Activated CD4-positive, alpha-beta T cell treated with anti-CD3 and anti-CD28 coated beads, Interleukin-2, amount 50 U/mL, for 16 hours (primary cell): ENCODE results near the gene SLC45A1.

Source experiments
- DNase-seq: peaks from one replicate; pipeline ENCODE4 v3.0.0-alpha.2; 2020

The SLC45A1 gene

DNA sequence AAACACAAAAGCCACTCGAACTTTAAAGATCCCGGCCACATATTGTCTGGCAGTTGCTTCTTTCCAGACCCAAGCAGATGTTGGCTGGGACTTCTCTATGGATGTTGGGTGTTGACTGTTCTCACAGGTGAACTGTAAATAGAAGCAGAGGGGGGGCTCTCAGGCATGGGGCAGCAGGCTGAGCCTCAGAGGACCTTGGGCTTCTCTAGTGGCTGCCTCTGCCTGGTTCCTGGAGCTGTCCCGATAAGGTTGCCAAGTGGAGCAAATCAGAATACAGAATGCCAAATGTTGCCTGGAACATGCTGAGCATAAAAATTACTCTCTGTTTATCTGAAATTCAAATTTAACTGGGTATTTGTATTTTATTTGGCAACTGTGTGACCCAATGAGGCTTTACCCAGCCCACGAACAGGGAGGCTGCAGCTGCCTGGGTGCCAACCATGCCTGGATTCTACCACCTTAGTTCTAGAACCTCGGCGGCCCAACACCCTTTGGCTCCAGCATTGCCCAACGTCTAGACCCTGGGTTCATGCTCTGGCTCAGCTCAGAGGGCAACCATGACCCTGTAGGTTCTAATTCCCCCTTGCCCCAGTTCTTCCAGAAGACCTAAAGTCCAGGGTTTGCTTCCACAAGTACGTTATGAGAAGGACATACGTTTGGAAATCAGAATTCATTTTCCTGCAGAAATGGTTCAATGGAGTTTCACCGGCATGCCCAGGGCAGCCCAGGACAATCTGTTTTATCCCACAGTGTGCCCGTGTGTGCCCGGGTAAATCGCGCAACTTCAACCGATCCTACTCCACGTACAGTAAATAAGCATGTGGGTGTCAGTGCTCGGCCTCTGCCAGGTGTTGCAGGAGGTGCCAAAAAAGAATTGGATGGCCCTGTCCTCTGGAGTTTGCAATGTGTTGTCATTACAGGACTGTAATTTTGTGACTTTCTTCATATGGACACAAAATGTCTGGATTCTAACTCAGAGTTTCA lies 5.4 kb upstream of the SLC45A1 start:
- no peak for DNase-seq

DNA sequence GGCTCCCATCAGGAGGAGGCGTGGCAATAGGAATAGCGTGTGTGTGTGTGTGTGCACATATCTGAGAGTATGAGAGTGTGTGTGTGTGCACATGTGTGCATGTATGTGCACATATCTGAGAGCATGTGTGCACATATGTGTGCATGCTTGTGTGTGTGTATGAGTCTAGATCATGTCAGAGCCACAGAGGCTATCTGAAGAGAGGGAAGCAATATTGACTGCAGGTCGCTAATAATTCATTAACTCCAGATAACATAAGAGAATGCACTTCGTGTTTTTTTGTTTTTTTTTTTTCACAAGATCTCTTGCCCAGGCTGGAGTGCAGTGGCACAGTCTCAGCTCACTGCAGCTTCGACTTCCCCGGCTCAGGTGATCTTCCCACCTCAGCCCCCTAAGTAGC lies 4.7 kb upstream of the SLC45A1 start:
- no peak for DNase-seq

DNA sequence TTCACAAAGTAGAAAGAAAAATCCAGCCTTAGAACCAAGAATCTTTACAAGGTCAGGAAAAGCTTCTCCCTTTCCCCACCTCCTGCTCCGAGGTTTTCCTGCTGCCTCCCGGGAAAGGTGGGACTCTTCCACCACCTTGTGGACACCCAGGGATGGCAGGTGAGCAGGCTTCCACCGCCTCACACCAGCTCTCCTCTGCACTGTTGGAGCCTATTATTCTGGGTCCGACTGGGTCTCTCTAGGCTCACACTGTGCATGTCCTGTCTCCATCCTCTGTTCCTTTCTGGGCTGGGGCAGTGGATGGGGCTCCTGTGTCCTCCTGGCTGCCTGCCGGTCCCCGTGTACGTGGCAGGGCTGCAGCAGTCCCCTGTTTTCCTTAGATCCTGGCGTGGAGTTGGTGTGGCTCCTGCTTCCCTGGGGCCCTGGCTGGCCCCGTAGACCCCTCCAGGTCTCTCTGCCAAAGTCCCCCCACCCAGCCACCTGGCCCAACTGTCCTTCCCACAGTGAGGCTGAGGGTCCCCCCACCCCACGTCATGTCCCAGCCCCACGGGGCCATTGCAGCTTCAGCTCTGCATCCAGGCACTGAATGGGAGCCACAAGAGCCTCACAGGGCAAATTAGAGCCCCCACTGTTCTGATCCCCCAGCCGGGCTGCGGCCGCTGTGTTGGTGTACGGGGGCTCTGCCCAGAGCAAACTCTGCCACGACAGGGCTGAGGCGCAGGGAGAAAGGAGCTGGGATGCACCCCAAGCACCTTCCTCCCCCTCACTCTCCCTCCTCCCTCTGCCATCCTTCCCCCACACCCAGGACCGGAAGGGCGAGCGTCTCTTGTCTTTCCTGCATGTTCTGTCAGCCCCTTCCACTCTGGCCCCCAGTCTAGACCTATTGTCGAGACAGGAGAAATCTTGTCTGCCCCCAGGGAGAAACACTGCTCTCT lies 3.3 kb upstream of the SLC45A1 start:
- DNase-seq = peak; percentile 48

DNA sequence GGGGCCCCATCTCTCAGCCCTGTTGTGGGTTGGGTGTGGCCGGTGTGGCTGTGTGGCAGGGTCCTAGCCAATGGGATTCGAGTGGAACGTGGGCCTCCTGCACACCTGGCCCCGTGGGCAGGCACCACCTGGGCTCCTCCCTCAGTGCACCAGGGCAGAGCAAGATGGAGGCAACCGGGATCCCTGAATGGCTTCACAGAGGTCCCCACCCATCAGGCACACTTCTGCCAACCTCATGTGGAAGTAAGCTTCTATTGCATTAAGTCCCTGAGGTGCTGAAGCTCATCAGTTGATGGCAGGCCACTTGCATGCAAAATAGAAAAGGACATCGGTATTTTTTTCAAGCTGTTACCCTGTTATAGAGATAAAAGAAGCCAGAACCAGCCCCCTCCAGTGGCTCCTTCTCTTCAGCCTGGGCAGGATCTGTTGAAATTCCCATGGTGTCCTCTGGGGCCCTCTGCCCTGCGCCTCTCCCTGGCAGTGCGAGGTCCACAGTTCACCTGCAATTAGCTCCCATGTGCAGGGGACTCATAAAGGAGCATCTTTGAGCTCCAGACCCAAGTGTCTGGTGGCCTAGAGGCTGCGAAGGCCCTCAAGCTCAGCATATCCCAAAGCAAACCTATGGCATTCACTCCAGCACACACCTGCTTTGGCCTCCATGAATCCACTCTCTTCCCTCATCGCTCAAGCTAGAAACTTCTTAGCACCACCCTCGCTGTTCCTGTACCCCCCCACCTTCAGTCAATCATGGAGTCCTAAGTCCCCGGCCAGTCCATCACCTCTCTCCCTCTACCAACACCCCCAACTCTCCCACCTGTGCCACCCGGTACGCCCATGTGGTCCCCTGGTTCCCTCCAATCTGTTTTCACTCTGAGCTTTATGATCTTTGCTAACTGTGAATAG lies 2.1 kb upstream of the SLC45A1 start:
- no peak for DNase-seq

DNA sequence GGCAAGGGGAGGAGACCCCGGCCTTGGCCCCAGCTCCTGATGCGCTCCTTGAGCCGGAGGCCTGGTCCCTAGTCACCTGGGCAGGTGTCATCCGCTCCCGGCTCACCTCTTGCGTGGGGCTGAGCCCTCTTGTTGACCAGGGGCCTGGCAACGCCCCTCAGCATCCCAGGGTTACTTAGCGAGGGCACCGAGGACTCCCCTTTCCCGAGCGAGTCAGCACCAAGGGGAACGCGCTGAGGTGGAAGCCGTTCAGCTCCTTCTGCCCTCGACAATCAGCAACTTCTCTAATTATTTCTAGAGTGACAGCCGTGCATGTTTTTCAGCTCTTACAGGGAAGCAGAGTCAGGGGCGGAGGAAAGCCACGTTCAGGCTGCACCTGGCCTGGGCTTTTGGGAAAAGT lies 522 bp downstream of the SLC45A1 start:
- DNase-seq = no peak

DNA sequence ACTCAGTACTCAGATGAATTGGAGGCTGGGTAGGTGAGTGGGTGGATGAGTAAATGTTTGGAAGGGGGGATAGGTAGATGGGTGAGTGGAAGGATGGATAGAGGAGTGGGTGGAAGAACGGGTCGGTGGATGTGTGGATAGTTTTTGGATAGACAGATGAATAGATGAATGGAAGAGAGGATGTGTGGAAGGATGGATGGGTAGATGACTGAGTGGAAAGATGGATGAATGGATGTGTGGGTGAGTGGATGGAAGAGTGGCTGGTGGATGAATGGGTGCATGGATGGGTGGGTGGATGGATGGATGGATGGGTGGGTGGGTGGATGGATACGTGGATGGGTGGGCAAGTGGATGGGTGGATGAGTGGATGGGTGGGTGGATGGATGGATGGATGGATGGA lies 3.7 kb downstream of the SLC45A1 start:
- no peak for DNase-seq

DNA sequence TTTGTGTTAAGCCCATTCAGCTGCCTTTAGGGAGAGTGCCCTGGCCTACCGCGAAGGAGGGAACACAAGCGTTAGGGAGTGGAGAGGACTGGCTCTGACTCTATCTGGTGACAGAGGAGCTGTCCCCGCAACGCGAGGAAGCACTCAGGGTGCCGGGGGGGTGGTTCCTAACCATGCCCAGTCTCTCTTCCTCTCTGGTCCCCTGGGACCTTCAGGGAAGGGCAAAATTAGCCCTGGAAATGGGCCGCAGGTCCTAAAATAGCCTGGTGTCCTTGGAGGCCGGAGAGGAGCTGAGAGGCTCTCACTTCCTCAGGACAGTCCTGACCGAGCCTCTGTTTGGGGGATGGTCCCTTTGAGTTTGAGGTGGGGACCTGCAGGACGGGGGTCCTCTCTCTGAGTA lies 5.8 kb downstream of the SLC45A1 start:
- DNase-seq = no peak

DNA sequence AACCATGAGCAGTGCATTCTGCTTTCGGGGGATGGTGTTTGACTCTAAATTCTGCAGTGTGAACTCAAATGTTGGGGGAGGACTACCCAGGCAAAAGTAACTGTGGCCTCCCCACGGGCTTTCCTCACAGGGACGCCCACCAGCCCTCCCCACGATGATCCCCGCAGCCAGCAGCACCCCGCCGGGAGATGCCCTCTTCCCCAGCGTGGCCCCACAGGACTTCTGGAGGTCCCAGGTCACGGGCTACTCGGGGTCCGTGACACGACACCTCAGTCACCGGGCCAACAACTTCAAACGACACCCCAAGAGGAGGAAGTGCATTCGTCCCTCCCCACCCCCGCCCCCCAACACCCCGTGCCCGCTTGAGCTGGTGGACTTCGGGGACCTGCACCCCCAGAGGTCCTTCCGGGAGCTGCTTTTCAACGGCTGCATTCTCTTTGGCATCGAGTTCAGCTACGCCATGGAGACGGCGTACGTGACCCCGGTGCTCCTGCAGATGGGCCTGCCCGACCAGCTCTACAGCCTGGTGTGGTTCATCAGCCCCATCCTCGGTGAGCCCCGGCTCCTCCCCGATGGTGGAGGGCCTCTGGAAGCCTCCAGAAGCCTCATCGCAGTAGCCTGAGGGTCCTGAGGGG lies 6.4 kb downstream of the SLC45A1 start:
- no peak for DNase-seq

DNA sequence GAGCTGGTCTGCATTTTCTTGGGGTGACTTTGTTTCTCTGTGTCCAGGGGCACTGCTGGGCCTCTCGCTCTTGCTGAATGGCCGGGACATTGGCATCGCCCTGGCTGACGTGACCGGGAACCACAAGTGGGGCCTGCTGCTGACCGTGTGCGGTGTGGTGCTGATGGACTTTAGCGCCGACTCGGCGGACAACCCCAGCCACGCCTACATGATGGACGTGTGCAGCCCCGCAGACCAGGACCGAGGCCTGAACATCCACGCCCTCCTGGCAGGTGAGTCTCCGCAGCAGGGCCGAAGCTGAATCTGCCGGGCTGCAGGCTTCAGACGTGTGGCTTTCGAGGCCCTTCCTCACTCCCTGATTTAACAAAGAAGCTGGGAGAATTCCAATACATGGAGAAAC lies 7.9 kb downstream of the SLC45A1 start:
- no peak for DNase-seq

DNA sequence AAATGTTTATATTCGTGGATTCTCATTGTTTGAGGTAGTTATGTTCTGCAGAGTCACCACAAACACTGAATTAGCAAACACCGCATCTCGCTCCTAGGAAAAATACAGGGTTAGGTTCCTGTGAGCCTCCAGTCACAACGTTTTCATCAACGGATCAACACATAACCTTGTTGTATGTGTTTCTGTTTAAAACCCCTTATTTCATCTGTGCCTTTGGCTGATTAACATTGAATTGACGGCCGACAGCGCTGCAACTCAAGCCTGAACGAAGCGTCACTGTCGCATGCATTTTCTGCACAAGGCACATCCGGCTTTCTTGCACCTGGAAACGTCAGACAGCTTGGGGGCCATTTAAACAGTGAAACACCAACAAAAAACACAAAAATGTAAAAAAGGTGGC lies 8.4 kb downstream of the SLC45A1 start:
- no peak for DNase-seq

DNA sequence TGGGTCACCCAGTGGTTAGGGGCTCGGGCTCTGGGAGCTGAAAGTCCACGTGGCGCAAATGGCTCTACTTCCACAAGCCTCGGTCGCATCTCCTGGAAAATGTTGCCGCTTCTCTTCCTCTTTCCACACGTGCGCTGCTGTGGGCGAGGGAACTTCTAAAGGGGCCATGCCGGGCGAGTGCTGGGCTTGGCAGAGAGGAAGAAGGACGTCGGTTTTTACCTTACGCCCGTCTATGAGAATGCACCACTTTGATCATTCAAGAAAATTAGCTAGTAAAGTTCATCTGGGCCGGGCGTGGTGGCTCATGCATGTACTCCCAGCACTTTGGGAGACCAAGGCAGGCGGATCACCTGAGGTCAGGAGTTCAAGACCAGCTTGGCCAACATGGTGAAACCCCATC lies 10.4 kb downstream of the SLC45A1 start:
- no peak for DNase-seq

DNA sequence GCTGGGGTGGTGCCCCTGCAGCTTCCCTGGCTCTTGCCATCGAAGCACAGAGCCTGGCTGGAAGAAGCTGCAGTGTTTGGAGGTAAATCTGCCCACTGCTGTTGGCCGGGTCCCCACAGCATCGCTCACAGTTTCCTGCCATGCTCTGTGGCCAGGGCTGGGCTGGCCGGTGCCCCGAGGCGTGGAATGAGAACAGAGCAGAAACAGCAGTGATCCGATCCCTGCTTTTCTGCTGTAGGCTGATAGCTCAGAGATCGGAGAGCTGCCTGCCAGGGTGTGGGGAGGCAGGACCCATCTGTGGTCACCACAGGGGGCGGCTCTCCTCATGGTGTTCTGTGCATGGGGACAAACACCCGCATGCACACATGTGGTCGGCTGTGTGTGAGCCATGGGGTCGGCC lies 11.5 kb downstream of the SLC45A1 start:
- no peak for DNase-seq

DNA sequence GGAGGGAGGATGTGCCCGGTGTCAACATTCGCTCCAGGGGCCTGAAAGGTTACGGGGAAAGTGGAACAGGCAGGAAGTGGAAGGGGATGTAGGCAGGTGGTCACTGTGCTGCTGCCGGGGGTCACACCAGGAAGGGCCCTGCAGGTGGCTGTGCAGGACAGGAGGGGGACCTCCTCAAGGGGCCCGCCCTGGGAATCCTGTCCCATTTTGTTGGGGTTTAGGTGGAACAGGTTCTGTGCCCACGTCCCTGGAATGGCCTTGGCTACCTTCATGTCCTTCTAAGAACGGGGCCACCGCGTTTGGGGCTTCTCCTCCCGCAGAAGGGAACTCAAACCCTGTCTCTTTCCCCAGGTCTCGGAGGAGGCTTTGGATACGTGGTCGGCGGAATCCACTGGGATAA lies 11.9 kb downstream of the SLC45A1 start:
- DNase-seq = no peak

DNA sequence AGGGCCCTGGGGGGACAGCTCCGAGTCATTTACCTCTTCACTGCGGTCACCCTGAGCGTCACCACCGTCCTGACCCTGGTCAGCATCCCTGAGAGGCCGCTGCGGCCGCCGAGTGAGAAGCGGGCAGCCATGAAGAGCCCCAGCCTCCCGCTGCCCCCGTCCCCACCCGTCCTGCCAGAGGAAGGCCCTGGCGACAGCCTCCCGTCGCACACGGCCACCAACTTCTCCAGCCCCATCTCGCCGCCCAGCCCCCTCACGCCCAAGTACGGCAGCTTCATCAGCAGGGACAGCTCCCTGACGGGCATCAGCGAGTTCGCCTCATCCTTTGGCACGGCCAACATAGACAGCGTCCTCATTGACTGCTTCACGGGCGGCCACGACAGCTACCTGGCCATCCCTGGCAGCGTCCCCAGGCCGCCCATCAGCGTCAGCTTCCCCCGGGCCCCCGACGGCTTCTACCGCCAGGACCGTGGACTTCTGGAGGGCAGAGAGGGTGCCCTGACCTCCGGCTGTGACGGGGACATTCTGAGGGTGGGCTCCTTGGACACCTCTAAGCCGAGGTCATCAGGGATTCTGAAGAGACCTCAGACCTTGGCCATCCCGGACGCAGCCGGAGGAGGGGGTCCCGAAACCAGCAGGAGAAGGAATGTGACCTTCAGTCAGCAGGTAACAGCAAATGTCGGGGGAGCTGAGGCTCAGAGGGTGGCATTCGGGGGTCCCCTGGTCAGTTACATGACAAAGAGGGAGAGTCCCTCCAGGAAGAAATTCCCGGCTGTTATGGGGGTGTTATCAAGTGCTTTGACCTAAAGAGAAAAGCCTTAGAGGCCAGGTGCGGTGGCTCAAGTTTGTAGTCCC lies 12.6 kb downstream of the SLC45A1 start:
- no peak for DNase-seq

DNA sequence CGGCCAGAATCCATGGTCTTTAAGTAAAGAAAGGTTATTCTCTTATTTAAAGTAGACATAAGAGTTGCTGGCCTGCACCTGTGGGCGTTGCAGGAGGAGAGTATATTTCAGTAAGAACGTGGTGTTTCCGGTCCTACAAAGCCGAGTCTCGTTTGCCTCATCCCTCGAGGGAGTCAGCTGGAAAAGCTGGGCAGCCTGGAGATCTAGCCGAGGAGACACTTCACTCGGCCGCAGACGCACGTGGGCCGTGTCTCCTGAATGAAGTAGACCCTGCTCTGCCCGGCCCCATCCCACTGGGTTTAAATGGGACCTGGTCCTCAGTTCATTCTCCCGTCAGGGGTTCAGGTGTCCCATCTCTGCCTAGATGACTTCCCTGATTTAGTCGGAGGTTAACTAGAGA lies 14.9 kb downstream of the SLC45A1 start:
- DNase-seq = no peak

DNA sequence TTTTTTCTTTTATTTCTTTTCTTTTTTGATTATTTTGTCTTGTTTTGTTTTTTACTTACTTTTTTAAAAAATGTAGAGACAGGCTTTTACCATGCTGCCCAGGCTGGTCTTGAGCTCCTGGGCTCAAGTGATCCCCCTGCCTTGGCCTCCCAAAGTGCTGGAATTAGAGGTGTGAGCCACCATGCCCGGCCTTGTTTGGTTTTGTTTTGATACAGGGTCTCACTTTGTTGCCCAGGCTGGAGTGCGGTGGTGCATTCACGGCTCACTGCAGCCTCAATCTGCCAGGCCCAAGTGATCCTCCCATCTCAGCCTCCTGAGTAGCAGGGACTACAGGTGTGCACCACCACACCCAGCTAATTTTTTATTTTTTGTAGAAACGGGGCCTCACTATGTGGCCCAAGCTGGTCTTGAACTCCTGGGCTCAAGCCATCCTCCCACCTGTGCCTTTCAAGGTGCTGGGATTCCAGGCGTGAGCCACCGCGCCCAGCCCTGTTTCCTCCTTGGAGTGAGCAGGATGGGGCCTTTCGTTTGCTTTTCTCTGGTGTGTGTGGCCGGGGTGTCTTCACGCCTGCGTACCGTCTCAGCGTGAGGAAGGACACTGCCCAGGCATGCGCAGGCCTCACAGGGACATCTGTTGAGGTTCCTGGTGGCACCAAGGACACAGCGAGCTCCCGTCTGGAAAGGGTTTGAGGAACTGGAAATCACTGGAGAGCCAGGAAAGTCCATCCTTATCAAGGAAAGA lies 15.5 kb downstream of the SLC45A1 start:
- DNase-seq = no peak

DNA sequence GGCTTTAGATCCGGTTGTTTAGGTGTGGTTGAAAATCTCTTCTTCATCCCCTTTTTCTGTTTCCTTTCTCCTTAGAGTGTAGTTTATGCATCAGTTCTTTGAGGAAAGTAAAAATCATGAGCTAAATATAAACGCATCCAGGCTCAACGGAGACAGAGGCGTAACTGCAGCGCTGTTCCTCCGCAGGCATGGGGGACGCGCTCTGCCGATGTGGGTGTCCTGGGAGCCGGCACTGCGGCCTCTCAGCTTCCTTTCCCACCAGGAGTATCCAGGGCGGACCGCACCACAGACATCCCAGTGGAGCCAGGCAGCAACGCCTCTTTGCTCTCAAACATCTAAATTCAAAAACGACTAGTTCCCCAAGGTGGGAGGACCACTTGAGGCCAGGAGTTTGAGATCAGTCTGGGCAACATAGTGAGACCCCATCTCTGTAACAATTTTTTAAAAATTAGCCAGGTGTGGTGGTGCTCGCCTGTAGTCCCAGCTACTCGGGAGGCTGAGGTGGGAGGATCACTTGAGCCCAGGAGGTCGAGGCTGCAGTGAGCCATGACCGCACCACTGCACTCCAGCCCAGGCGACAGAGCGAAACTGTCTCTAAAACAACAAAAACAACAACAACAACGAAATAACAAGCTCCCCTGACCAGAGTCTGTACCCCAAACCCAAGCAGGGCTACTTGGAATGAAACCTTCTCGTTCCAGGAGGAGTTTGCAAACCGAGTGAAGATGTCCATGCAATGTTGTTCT lies 16.4 kb downstream of the SLC45A1 start:
- no peak for DNase-seq

DNA sequence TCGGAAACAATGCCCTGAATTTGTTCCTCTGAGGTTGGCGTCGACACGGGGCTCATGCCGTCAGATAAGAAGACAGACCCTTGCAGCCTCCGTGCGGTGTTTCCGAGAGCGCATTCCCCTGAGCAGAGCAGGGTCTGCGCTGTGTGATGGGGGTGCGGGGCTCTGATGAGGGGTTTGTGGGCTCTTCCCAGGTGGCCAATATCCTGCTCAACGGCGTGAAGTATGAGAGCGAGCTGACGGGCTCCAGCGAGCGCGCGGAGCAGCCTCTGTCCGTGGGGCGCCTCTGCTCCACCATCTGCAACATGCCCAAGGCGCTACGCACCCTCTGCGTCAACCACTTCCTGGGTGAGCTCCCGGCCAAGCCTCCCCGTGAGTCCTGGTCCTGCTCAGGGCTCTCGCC lies 17.3 kb downstream of the SLC45A1 start:
- no peak for DNase-seq

DNA sequence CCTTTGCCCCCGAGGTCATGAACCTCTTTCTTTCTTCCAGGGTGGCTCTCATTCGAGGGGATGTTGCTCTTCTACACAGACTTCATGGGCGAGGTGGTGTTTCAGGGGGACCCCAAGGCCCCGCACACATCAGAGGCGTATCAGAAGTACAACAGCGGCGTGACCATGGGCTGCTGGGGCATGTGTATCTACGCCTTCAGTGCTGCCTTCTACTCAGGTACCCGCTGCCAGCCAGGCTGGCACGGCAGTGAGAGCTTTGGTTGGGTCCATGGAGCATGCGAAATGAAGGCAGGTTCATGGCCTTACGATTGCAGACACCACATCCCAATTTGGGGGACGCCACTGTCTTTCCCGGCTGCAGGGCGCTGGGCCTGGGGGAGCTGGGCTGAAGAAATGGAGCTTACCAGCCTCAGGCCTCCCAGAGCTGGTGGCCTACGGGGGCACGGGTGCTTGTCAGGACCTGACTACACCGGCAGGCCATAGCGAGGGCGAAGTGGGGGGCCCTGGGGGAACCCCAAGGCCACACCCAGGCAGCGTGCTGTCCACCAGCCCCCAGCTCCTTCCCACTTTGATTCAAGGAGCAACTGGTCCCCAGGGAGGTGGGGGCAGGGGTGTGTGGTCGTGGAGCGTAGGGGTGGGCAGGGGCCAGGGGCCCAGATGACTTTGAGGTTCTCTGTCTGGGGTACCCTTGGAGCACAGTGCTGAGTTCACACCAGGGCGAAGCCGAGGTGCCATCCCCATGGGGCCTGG lies 20.0 kb downstream of the SLC45A1 start:
- DNase-seq = no peak
